HEK293 (cell line): Measurements from ENCODE around the gene FKBP10.
A peak's percentile ranks its signal among the peaks of the same experiment; 100 is the strongest.

Experiments used
- CTCF ChIA-PET: fragments of 350-600 bp; formaldehyde crosslinking; extraction: SDS; loops from one replicate; lab custom pipeline; 2021; ENCODE audit warnings: antibody characterized with exemption; lab: Yijun Ruan, JAX
- POLR2A ChIA-PET: fragments of 300-600 bp; formaldehyde crosslinking; extraction: SDS; loops from one replicate; lab custom pipeline; 2020; ENCODE audit warnings: antibody characterized with exemption, inconsistent platforms; lab: Yijun Ruan, JAX
- H3K27ac ChIP-seq: fragments of 200-500 bp; sonication (Bioruptor generic); 2 replicates; pipeline ENCODE4 v1.5.1; 2014; ENCODE audit warnings: low read depth, low read length, control low read depth, inconsistent platforms; ENCODE audit errors: extremely low read depth
- H3K36me3 ChIP-seq, 2 experiments: fragments of 200-500 bp in 1 of 2; sonication (Bioruptor generic) in 1 of 2; 1 replicate in 1 of 2; 2 replicates in 1 of 2; pipeline ENCODE4 v1.5.1; 2014 to 2017; ENCODE audit warnings: inconsistent platforms in 2 of 2, low read length in 2 of 2; ENCODE audit not compliant: control insufficient read depth in 2 of 2, insufficient read depth in 1 of 2
- H3K4me1 ChIP-seq: fragments of 200-500 bp; sonication (Bioruptor generic); 2 replicates; pipeline ENCODE4 v1.5.1; 2014; ENCODE audit warnings: mild to moderate bottlenecking, low read length, inconsistent platforms; ENCODE audit not compliant: control insufficient read depth, insufficient read depth
- H3K4me3 ChIP-seq: 2 replicates; pipeline ENCODE4 v1.5.1; 2011; ENCODE audit warnings: low read depth, mild to moderate bottlenecking, control low read depth, low read length, moderate library complexity
- H3K9me3 ChIP-seq: fragments of 200-500 bp; sonication (Bioruptor generic); 2 replicates; pipeline ENCODE4 v1.5.1; 2014; ENCODE audit warnings: low read depth, low read length, inconsistent platforms; ENCODE audit not compliant: control insufficient read depth, insufficient read depth
- FEZF1 ChIP-seq: fragments of 450-650 bp; formaldehyde crosslinking; IDR thresholded peaks from 2 replicates; pipeline ENCODE4 v1.5.1; 2016; ENCODE audit warnings: missing biosample characterization, missing genetic modification characterization
- GFI1B ChIP-seq: fragments of 450-650 bp; formaldehyde crosslinking; IDR thresholded peaks from 2 replicates; pipeline ENCODE4 v1.5.1; 2016; ENCODE audit warnings: missing biosample characterization, missing genetic modification characterization
- GLI4 ChIP-seq: fragments of 450-650 bp; formaldehyde crosslinking; IDR thresholded peaks from 2 replicates; pipeline ENCODE4 v1.5.1; 2016; ENCODE audit warnings: missing biosample characterization, missing genetic modification characterization
- KLF10 ChIP-seq: fragments of 450-650 bp; IDR thresholded peaks from 2 replicates; pipeline ENCODE4 v1.5.1; 2018; ENCODE audit warnings: missing biosample characterization, mild to moderate bottlenecking, missing genetic modification characterization
- KLF16 ChIP-seq: fragments of 450-650 bp; formaldehyde crosslinking; IDR thresholded peaks from 2 replicates; pipeline ENCODE4 v1.5.1; 2017; ENCODE audit warnings: missing biosample characterization, missing genetic modification characterization
- SCRT2 ChIP-seq: fragments of 450-650 bp; formaldehyde crosslinking; IDR thresholded peaks from 2 replicates; pipeline ENCODE4 v1.5.1; 2016; ENCODE audit warnings: missing biosample characterization, missing genetic modification characterization
- ZBTB26 ChIP-seq: fragments of 450-650 bp; formaldehyde crosslinking; optimal IDR thresholded peaks from 2 replicates; pipeline ENCODE3; 2016; ENCODE audit warnings: missing biosample characterization, mild to moderate bottlenecking, missing genetic modification characterization
- ZBTB44 ChIP-seq: fragments of 450-650 bp; IDR thresholded peaks from 2 replicates; pipeline ENCODE4 v1.5.1; 2018; ENCODE audit warnings: missing biosample characterization, mild to moderate bottlenecking, missing genetic modification characterization
- ZBTB7A ChIP-seq: fragments of 450-650 bp; formaldehyde crosslinking; IDR thresholded peaks from 2 replicates; pipeline ENCODE4 v1.5.1; 2016; ENCODE audit warnings: low read depth, missing biosample characterization, missing genetic modification characterization
- ZFP37 ChIP-seq: fragments of 450-650 bp; formaldehyde crosslinking; IDR thresholded peaks from 2 replicates; pipeline ENCODE4 v1.5.1; 2016; ENCODE audit warnings: missing biosample characterization, missing genetic modification characterization
- ZNF133 ChIP-seq: fragments of 450-650 bp; formaldehyde crosslinking; IDR thresholded peaks from 2 replicates; pipeline ENCODE4 v1.5.1; 2016; ENCODE audit warnings: missing biosample characterization, missing genetic modification characterization
- ZNF184 ChIP-seq: fragments of 450-650 bp; IDR thresholded peaks from 2 replicates; pipeline ENCODE4 v1.5.1; 2018; ENCODE audit warnings: missing biosample characterization, mild to moderate bottlenecking, missing genetic modification characterization
- ZNF19 ChIP-seq: fragments of 450-650 bp; formaldehyde crosslinking; IDR thresholded peaks from 2 replicates; pipeline ENCODE4; 2016; ENCODE audit warnings: missing biosample characterization, missing genetic modification characterization, low read depth
- ZNF280C ChIP-seq: fragments of 450-650 bp; formaldehyde crosslinking; IDR thresholded peaks from 2 replicates; pipeline ENCODE4 v1.5.1; 2016; ENCODE audit warnings: missing biosample characterization, missing genetic modification characterization
- ZNF292 ChIP-seq: fragments of 450-650 bp; formaldehyde crosslinking; IDR thresholded peaks from 2 replicates; pipeline ENCODE4 v1.5.1; 2016; ENCODE audit warnings: low read depth, missing biosample characterization, missing genetic modification characterization, borderline replicate concordance
- ZNF335 ChIP-seq: fragments of 450-650 bp; formaldehyde crosslinking; conservative IDR thresholded peaks from 2 replicates; pipeline ENCODE4 v1.5.1; 2016; ENCODE audit warnings: missing biosample characterization, missing genetic modification characterization
- ZNF513 ChIP-seq: fragments of 450-650 bp; IDR thresholded peaks from 2 replicates; pipeline ENCODE4 v1.5.1; 2018; ENCODE audit warnings: missing biosample characterization, missing genetic modification characterization
- ZNF518A ChIP-seq: fragments of 450-650 bp; formaldehyde crosslinking; conservative IDR thresholded peaks from 2 replicates; pipeline ENCODE4 v1.5.1; 2016; ENCODE audit warnings: low read depth, missing biosample characterization, missing genetic modification characterization
- ZNF645 ChIP-seq: fragments of 450-650 bp; formaldehyde crosslinking; IDR thresholded peaks from 2 replicates; pipeline ENCODE4; 2016; ENCODE audit warnings: missing biosample characterization, missing genetic modification characterization
- ZNF658 ChIP-seq: fragments of 450-650 bp; formaldehyde crosslinking; IDR thresholded peaks from 2 replicates; pipeline ENCODE4; 2016; ENCODE audit warnings: missing biosample characterization, missing genetic modification characterization
- ZNF692 ChIP-seq: fragments of 450-650 bp; formaldehyde crosslinking; IDR thresholded peaks from 2 replicates; pipeline ENCODE4 v1.5.1; 2016; ENCODE audit warnings: missing biosample characterization, missing genetic modification characterization
- ZNF747 ChIP-seq: fragments of 450-650 bp; formaldehyde crosslinking; IDR thresholded peaks from 2 replicates; pipeline ENCODE4 v1.5.1; 2016; ENCODE audit warnings: missing biosample characterization, missing genetic modification characterization

FKBP10 gene

GRCh38 chr17:41835800-41836549, 23.2 kb downstream of the FKBP10 start, which contains the start of gene NT5C3B:
Gene NT5C3B (minus strand): TSS chr17:41836232. CDS start chr17:41836193, 39 bp downstream.
- Histone ChIP-seq H3K27ac (peak within 1 kb of the TSS; percentile 87), H3K36me3 (peaks cover 36 to 37% of the 10 kb centered on the region in 2 experiments), H3K4me3 (peak within 1 kb of the TSS; percentile 95), H3K4me1 (peaks cover 4% of the 10 kb centered on the region), H3K9me3 (no peaks in the 10 kb centered on the region)
- POLR2A ChIA-PET, result interaction anchor here (0.6 to 2.8 kb wide), 7 partner anchors 13 to 181 kb away, joined by 4 to 25 read pairs (median 5); partner anchors contain the start of genes ACLY, DNAJC7, FKBP10 and KLHL11
- CTCF ChIA-PET, result interaction anchor here (0.6 to 1.5 kb wide), 4 partner anchors 17 to 1418 kb away, joined by 3 to 6 read pairs (median 4); partner anchors contain the start of genes JUP and TOP2A
- TF ChIP-seq ZNF692 (tag by site-specific recombination) (no peak), ZNF645 (no peak), ZNF133 (no peak), ZNF518A (tag by site-specific recombination) (no peak), KLF10 (tag by site-specific recombination) (peak; percentile 62), KLF16 (tag by site-specific recombination) (no peak), ZNF747 (tag by site-specific recombination) (no peak), ZNF280C (tag by site-specific recombination) (no peak), SCRT2 (peak; percentile 55), ZNF19 (no peak), ZNF513 (tag by site-specific recombination) (no peak), GFI1B (tag by site-specific recombination) (no peak), ZNF184 (tag by site-specific recombination) (no peak), ZFP37 (tag by site-specific recombination) (no peak), ZNF658 (tag by site-specific recombination) (no peak), GLI4 (no peak), ZBTB44 (tag by site-specific recombination) (no peak), FEZF1 (tag by site-specific recombination) (no peak), ZNF335 (peak; percentile 15; the same call in 1 of the 2 replicates), ZNF292 (no peak), ZBTB7A (tag by site-specific recombination) (no peak; the same call in 1 of the 2 replicates), ZBTB26 (tag by site-specific recombination) (peak; percentile 68)
